GM10266 (cell line): ENCODE results near the gene TXNRD3.
"Not testable (repeated sequence)": the region's sequence is repeated elsewhere in the genome, so short reads cannot be mapped to it uniquely, and the experiment has no call there.

Experiments
- DNase-seq: peaks from one replicate; pipeline ENCODE4 v3.0.0; 2012; ENCODE audit errors: extremely low spot score
- CTCF ChIP-seq: IDR thresholded peaks from 2 replicates; pipeline ENCODE4 v1.5.1; 2012; ENCODE audit warnings: mild to moderate bottlenecking, low read depth; ENCODE audit not compliant: control insufficient read depth, insufficient read depth; ENCODE audit errors: missing control alignments

Gene TXNRD3

GRCh38 chr3:126638790-126639189 lies 16.1 kb downstream of the TXNRD3 start:
- no peak for TF ChIP-seq CTCF
- DNase-seq: no peak

GRCh38 chr3:126636436-126636835 lies 18.5 kb downstream of the TXNRD3 start:
- DNase-seq: no peak
- no peak for TF ChIP-seq CTCF

- no peak for TF ChIP-seq CTCF
- DNase-seq: no peak
Observed at GRCh38 chr3:126634803-126635202, 20.1 kb downstream of the TXNRD3 start.

GRCh38 chr3:126630020-126630419 lies 24.9 kb downstream of the TXNRD3 start:
- DNase-seq: no peak
- TF ChIP-seq CTCF: no peak

- not testable (repeated sequence) for DNase-seq
Observed at GRCh38 chr3:126625735-126626134, 29.2 kb downstream of the TXNRD3 start.

GRCh38 chr3:126622694-126623093 lies 32.2 kb downstream of the TXNRD3 start:
- DNase-seq: no peak
- TF ChIP-seq CTCF: no peak

GRCh38 chr3:126621627-126622345 lies 33.1 kb downstream of the TXNRD3 start:
- no peak for DNase-seq
- no peak for TF ChIP-seq CTCF

- DNase-seq: no peak
- no peak for TF ChIP-seq CTCF
Observed at GRCh38 chr3:126621171-126621570, 33.8 kb downstream of the TXNRD3 start.
